ENCODE measurements around the gene SLC13A2. TPM values are rescaled to one million over a fixed set of nuclear protein-coding genes. Genes with fewer than 3 reads are reported as not detected.

SLC13A2 gene, protein sequence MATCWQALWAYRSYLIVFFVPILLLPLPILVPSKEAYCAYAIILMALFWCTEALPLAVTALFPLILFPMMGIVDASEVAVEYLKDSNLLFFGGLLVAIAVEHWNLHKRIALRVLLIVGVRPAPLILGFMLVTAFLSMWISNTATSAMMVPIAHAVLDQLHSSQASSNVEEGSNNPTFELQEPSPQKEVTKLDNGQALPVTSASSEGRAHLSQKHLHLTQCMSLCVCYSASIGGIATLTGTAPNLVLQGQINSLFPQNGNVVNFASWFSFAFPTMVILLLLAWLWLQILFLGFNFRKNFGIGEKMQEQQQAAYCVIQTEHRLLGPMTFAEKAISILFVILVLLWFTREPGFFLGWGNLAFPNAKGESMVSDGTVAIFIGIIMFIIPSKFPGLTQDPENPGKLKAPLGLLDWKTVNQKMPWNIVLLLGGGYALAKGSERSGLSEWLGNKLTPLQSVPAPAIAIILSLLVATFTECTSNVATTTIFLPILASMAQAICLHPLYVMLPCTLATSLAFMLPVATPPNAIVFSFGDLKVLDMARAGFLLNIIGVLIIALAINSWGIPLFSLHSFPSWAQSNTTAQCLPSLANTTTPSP
- total RNA-seq (2013), result not detected
- polyA plus RNA-seq (not detected), polyA minus RNA-seq (not detected in 2 replicates), total RNA-seq (0 to 1.1 (median 0) reads per million in 11 experiments)

DNA sequence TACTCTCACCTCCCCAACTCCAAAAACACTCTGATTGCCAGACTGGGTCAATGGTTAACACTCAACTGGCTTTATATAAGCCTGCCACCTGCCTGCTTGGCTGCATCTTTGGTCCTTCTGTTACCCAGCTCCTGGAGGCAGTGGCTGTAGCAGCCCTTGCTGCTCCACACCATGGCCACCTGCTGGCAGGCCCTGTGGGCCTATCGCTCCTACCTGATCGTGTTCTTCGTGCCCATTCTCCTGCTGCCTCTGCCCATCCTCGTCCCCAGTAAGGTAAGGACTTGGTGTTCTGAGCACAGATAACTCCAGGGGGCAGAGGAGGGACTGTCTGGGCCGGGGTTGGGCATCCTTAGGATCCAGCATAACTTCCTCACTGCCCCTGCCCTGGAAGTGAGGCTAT lies at the start of gene SLC13A2:
Gene SLC13A2, plus strand, starts transcription at position 103 of the 400 bp plus-strand sequence. Its CDS starts 69 bp downstream, at position 172.
- Mint-ChIP-seq H3K27me3 (ENCODE audit: low read depth in 3 of 3) (peaks cover 0 to 7% (median 0%) of the 10 kb centered on the region in 3 donors), H3K4me3 (no peak within 1 kb of the TSS), H3K4me1 (peaks cover 64% of the 10 kb centered on the region), H3K9me3 (no peaks in the 10 kb centered on the region), H3K27ac (peak within 1 kb of the TSS in 3 of 7 donors; percentile 37 to 70 (median 51)), H3K36me3 (no peaks in the 10 kb centered on the region)
- H3K36me3 ChIP-seq (replicated peaks in 1 of 2; ENCODE audit: control insufficient read depth in 1 of 2, insufficient read depth in 2 of 2, low read length in 2 of 2), result no peaks in the 10 kb centered on the region
- no peak within 1 kb of the TSS for H2AFZ ChIP-seq (ENCODE audit: insufficient read depth, low read depth, low read length, poor library complexity, severe bottlenecking)
- H3K4me3 ChIP-seq (replicated peaks in 1 of 3; ENCODE audit: low read depth in 2 of 3, low read length in 3 of 3), result no peak within 1 kb of the TSS
- no peak within 1 kb of the TSS for H3K27ac ChIP-seq (ENCODE audit: low read depth in 1 of 2, low read length in 2 of 2)
- H3K79me2 ChIP-seq (ENCODE audit: insufficient read depth, low read length), result no peaks in the 10 kb centered on the region
- intact Hi-C loops (cut with micrococcal nuclease), result no loop called here
- H3K27me3 ChIP-seq (ENCODE audit: control insufficient read depth in 2 of 2, insufficient read depth in 2 of 2, low read length in 2 of 2), result no peaks in the 10 kb centered on the region
- no peak for DNase-seq
- H3K4me1 ChIP-seq (ENCODE audit: control insufficient read depth in 1 of 2, insufficient read depth in 2 of 2, low read length in 2 of 2), result peaks cover 41 to 49% of the 10 kb centered on the region in 2 donors
- 92% methylated on average over 4 of the region's 5 CpGs for WGBS (ENCODE audit: insufficient coverage)
- no peaks in the 10 kb centered on the region for H4K20me1 ChIP-seq (ENCODE audit: insufficient read depth, low read length)
- TF ChIP-seq, protein P1, sequence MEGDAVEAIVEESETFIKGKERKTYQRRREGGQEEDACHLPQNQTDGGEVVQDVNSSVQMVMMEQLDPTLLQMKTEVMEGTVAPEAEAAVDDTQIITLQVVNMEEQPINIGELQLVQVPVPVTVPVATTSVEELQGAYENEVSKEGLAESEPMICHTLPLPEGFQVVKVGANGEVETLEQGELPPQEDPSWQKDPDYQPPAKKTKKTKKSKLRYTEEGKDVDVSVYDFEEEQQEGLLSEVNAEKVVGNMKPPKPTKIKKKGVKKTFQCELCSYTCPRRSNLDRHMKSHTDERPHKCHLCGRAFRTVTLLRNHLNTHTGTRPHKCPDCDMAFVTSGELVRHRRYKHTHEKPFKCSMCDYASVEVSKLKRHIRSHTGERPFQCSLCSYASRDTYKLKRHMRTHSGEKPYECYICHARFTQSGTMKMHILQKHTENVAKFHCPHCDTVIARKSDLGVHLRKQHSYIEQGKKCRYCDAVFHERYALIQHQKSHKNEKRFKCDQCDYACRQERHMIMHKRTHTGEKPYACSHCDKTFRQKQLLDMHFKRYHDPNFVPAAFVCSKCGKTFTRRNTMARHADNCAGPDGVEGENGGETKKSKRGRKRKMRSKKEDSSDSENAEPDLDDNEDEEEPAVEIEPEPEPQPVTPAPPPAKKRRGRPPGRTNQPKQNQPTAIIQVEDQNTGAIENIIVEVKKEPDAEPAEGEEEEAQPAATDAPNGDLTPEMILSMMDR (IDR thresholded peaks at IDR 0.05), result no peak
- no peaks in the 10 kb centered on the region for H3K9me3 ChIP-seq (replicated peaks in 1 of 2; ENCODE audit: control insufficient read depth in 1 of 2, insufficient read depth in 1 of 2, low read length in 2 of 2)
- H3K4me2 ChIP-seq (replicated peaks; ENCODE audit: extremely low read depth, low read length, poor library complexity, severe bottlenecking), result no peak within 1 kb of the TSS
- H3K9ac ChIP-seq (ENCODE audit: insufficient read depth, low read length, poor library complexity, severe bottlenecking), result no peak within 1 kb of the TSS

DNA sequence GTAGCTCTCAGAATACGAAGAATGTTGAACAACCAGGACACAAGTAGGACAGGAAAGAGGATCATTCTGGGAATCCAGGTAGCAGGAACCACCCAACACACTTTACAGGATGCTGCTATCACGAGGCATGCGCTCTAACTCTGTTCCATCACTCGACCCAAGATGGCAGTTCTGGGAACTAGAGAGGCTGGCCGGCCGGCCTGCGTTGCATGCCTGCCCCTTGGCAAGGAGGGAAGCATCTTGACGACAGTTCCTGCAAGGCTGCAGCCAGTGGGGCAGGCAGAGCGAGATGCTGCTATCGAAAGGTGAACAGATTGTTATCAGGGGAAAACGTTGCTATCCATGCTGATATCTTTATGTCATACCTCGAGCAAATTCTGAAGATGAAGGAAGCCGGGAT lies 48.2 kb upstream of the SLC13A2 start:
- H4K20me1 ChIP-seq (ENCODE audit: insufficient read depth, low read length), result no peaks in the 10 kb centered on the region
- Mint-ChIP-seq H3K36me3 (no peaks in the 10 kb centered on the region), H3K9me3 (peaks cover 0 to 5% (median 0%) of the 10 kb centered on the region in 7 donors), H3K27me3 (ENCODE audit: low read depth in 3 of 3) (peaks cover 0 to 4% (median 3%) of the 10 kb centered on the region in 3 donors), H3K4me1 (no peaks in the 10 kb centered on the region), H3K4me3 (no peak overlapping the region), H3K27ac (no peak overlapping the region)
- TF ChIP-seq, protein P1 (IDR thresholded peaks at IDR 0.05), result no peak
- H3K27me3 ChIP-seq (ENCODE audit: control insufficient read depth in 2 of 2, insufficient read depth in 2 of 2, low read length in 2 of 2), result no peaks in the 10 kb centered on the region
- DNase-seq, result no peak
- intact Hi-C loops (cut with micrococcal nuclease), result no loop called here
- no peaks in the 10 kb centered on the region for H3K4me1 ChIP-seq (ENCODE audit: control insufficient read depth in 1 of 2, insufficient read depth in 2 of 2, low read length in 2 of 2)
- H3K9me3 ChIP-seq (replicated peaks in 1 of 2; ENCODE audit: control insufficient read depth in 1 of 2, insufficient read depth in 1 of 2, low read length in 2 of 2), result no peaks in the 10 kb centered on the region
- H3K4me3 ChIP-seq (replicated peaks in 1 of 3; ENCODE audit: low read depth in 2 of 3, low read length in 3 of 3), result no peak overlapping the region
- H2AFZ ChIP-seq (ENCODE audit: insufficient read depth, low read depth, low read length, poor library complexity, severe bottlenecking), result no peak overlapping the region
- H3K36me3 ChIP-seq (replicated peaks in 1 of 2; ENCODE audit: control insufficient read depth in 1 of 2, insufficient read depth in 2 of 2, low read length in 2 of 2), result no peaks in the 10 kb centered on the region
- 93% methylated on average over 12 of the region's 13 CpGs for WGBS (ENCODE audit: insufficient coverage)
- no peak overlapping the region for H3K4me2 ChIP-seq (replicated peaks; ENCODE audit: extremely low read depth, low read length, poor library complexity, severe bottlenecking)
- no peak overlapping the region for H3K27ac ChIP-seq (ENCODE audit: low read depth in 1 of 2, low read length in 2 of 2)
- no peak overlapping the region for H3K9ac ChIP-seq (ENCODE audit: insufficient read depth, low read length, poor library complexity, severe bottlenecking)
- H3K79me2 ChIP-seq (ENCODE audit: insufficient read depth, low read length), result no peaks in the 10 kb centered on the region
